CD4-positive, alpha-beta T cell (primary cell): ENCODE results near the gene HSPA14. TPM values are rescaled to one million over a fixed set of nuclear protein-coding genes. Genes with fewer than 3 reads are reported as not detected.

Experiments
- ATAC-seq: fragments of 200-7000 bp; cut with Tn5 transposase; one replicate; pipeline ENCODE4 v1.10.0; 2022; ENCODE audit warnings: mild to moderate bottlenecking; ENCODE audit not compliant: poor library complexity
- CTCF ChIA-PET: fragments of 350-600 bp; sonication (Branson Sonifier 250); formaldehyde crosslinking; loops from one replicate; lab custom pipeline; 2021; ENCODE audit warnings: antibody characterized with exemption, inconsistent platforms; lab: Charles Lee
- POLR2A ChIA-PET: fragments of 350-600 bp; sonication (Branson Sonifier 250); formaldehyde crosslinking; loops from one replicate; lab custom pipeline; 2021; ENCODE audit warnings: antibody characterized with exemption, inconsistent platforms; lab: Charles Lee
- DNase-seq, 14 experiments: peaks; one replicate each; pipeline ENCODE4 v3.0.0-alpha.2; 2013 to 2020; ENCODE audit warnings: mixed read lengths in 2 of 14
- H3K27ac ChIP-seq, 2 donors: one replicate each; pipeline versions ENCODE4 v1.5.1 to v1.7.0; 2013; ENCODE audit warnings: low read length in 2 of 2, low read depth in 1 of 2, mild to moderate bottlenecking in 1 of 2
- H3K27me3 ChIP-seq, 2 experiments: 1 replicate in 1 of 2; 2 replicates in 1 of 2; pipeline versions ENCODE4 v1.6.1 to v1.7.0; 2013; ENCODE audit warnings: low read length in 2 of 2, control low read depth in 1 of 2, mild to moderate bottlenecking in 1 of 2, moderate library complexity in 1 of 2; ENCODE audit not compliant: insufficient read depth in 2 of 2, control insufficient read depth in 1 of 2
- H3K36me3 ChIP-seq: one replicate; pipeline ENCODE4 v1.6.1; 2013; ENCODE audit warnings: low read length, control low read depth; ENCODE audit not compliant: insufficient read depth
- H3K4me1 ChIP-seq: one replicate; pipeline ENCODE4 v1.6.1; 2013; ENCODE audit warnings: low read length, control low read depth; ENCODE audit not compliant: insufficient read depth
- H3K4me3 ChIP-seq: one replicate; pipeline ENCODE4 v1.5.1; 2013; ENCODE audit warnings: mild to moderate bottlenecking, low read length, moderate library complexity
- H3K9me3 ChIP-seq, 2 experiments: 1 replicate in 1 of 2; 2 replicates in 1 of 2; pipeline versions ENCODE4 v1.6.1 to v1.7.0; 2013; ENCODE audit warnings: low read length in 2 of 2, mild to moderate bottlenecking in 2 of 2, control low read depth in 1 of 2, moderate library complexity in 1 of 2; ENCODE audit not compliant: control insufficient read depth in 1 of 2, insufficient read depth in 1 of 2
- H3K27ac Mint-ChIP-seq: one replicate; pipeline ENCODE4 v1.8.0; 2020; ENCODE audit warnings: mixed read lengths
- H3K27me3 Mint-ChIP-seq: one replicate; pipeline ENCODE4 v1.8.0; 2021; ENCODE audit warnings: mixed read lengths
- H3K36me3 Mint-ChIP-seq: one replicate; pipeline ENCODE4 v1.8.0; 2021; ENCODE audit warnings: low read depth, mixed read lengths
- H3K4me1 Mint-ChIP-seq: one replicate; pipeline ENCODE4 v1.8.0; 2021; ENCODE audit warnings: low read depth, mixed read lengths
- H3K4me3 Mint-ChIP-seq: one replicate; pipeline ENCODE4 v1.8.0; 2020; ENCODE audit warnings: mild to moderate bottlenecking, mixed read lengths
- H3K9me3 Mint-ChIP-seq: one replicate; pipeline ENCODE4 v1.8.0; 2020; ENCODE audit warnings: mixed read lengths
- CTCF ChIP-seq: fragments of 200-600 bp; IDR thresholded peaks from one replicate; pipeline ENCODE4 v1.8.0; 2022; ENCODE audit warnings: antibody characterized with exemption, mild to moderate bottlenecking
- intact Hi-C, 2 experiments: fragments of 100-400 bp; cut with DNase I in 1 of 2; cut with micrococcal nuclease in 1 of 2; formaldehyde crosslinking; loops; one replicate each; pipeline versions ENCODE4 v1.15.1 to v1.9.0; 2023 to 2025; cut with DNase I, micrococcal nuclease
- total RNA-seq, 174 experiments: library from RNA in 2 of 174; stranded (reverse) in 2 of 174; gene quantifications; one replicate each; pipeline ENCODE4 v1.2.3 and lab custom pipeline; 2021 to 2026

Gene HSPA14
- total RNA-seq, 2 experiments from 2014 or later: 29.1 to 33.4 TPM

DNA sequence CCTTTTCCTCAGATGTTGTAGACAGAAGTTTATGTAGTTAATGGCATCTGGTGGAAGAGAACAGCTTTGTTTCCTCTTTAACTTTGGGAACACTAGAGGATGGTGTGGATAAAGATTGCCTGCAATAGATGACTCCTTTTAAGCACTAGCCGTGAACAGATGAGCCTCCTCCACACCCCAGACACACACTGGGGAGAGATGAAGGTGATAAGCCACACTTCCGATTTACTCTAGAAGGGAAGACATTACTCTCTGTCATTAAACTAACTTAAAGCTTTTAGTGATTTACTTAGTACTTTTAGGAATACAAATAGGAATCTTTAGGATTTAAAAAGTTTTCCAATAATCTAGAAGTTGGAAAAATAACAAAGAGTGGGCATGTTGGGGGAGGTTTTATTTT lies 6.8 kb downstream of the HSPA14 start:
- Histone ChIP-seq H3K27ac (no peak overlapping the region), H3K27me3 (no peaks in the 10 kb centered on the region), H3K4me1 (no peaks in the 10 kb centered on the region), H3K9me3 (no peaks in the 10 kb centered on the region), H3K4me3 (no peak overlapping the region), H3K36me3 (peaks cover 73% of the 10 kb centered on the region)
- no peaks in the 10 kb centered on the region for H3K27me3 Mint-ChIP-seq
- POLR2A ChIA-PET: interaction anchor here (0.9 kb wide), 1 partner anchor 33 kb away, joined by 3 read pairs; the partner anchor contains the start of gene SUV39H2
- H3K4me1 Mint-ChIP-seq: peaks cover 18% of the 10 kb centered on the region
- ATAC-seq (no peak), DNase-seq (no peak)
- intact Hi-C loops: no loop called here
- H3K27ac Mint-ChIP-seq: no peak overlapping the region
- CTCF ChIA-PET: interaction anchor here (0.7 to 0.9 kb wide), 2 partner anchors 525 to 619 kb away, joined by 3 read pairs; no protein-coding TSS in a partner anchor
- TF ChIP-seq CTCF: no peak
- H3K36me3 Mint-ChIP-seq: peaks cover 82% of the 10 kb centered on the region
- no peak overlapping the region for H3K4me3 Mint-ChIP-seq
- H3K9me3 Mint-ChIP-seq: no peaks in the 10 kb centered on the region

GRCh38 chr10:14852236-14852635 lies 14.1 kb downstream of the HSPA14 start:
- Mint-ChIP-seq H3K36me3 (peaks cover 89% of the 10 kb centered on the region), H3K27me3 (no peaks in the 10 kb centered on the region), H3K9me3 (no peaks in the 10 kb centered on the region), H3K27ac (no peak overlapping the region), H3K4me1 (no peaks in the 10 kb centered on the region), H3K4me3 (no peak overlapping the region)
- POLR2A ChIA-PET: interaction anchor here (0.6 to 1.1 kb wide), 2 partner anchors 14 to 28 kb away, joined by 3 to 4 read pairs; partner anchors contain the start of genes CDNF, HSPA14 and MSANTD7
- TF ChIP-seq CTCF: no peak
- Histone ChIP-seq H3K27me3 (no peaks in the 10 kb centered on the region), H3K36me3 (peaks cover 54% of the 10 kb centered on the region), H3K4me3 (no peak overlapping the region), H3K9me3 (no peaks in the 10 kb centered on the region), H3K4me1 (no peaks in the 10 kb centered on the region), H3K27ac (no peak overlapping the region)
- DNase-seq (no peak), ATAC-seq (no peak)
- CTCF ChIA-PET: no interaction called here
- intact Hi-C loops: no loop called here

DNA sequence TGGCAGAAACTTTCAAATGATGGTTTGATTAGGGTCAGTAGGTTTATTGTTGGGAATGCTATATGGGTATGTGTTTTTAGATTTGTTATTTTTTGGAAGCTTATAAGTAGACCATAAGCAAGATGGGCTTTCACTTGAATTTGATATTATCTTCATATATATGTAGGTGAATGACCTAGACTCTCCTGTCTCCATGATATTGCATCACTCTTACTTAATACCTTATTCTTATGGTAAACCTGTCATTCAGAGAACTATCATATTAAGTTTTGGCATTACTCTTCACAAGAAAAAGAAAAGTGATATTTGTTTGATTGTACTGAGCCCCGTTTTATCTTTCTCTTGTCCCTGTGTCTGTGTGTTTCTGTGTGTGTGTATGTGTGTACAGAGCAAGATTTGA lies 17.3 kb downstream of the HSPA14 start:
- intact Hi-C loops: no loop called here
- Histone ChIP-seq H3K36me3 (peaks cover 51% of the 10 kb centered on the region), H3K9me3 (no peaks in the 10 kb centered on the region)

More for the DNA sequence above, 17.3 kb downstream of the HSPA14 start:
- no peaks in the 10 kb centered on the region for H3K27me3 ChIP-seq
- H3K27ac ChIP-seq: no peak overlapping the region
- H3K4me1 ChIP-seq: no peaks in the 10 kb centered on the region
- ATAC-seq (no peak), DNase-seq (no peak)
- H3K36me3 Mint-ChIP-seq: peaks cover 92% of the 10 kb centered on the region
- H3K27me3 Mint-ChIP-seq: no peaks in the 10 kb centered on the region
- no peaks in the 10 kb centered on the region for H3K9me3 Mint-ChIP-seq
- H3K27ac Mint-ChIP-seq: no peak overlapping the region
- ChIA-PET CTCF (no interaction called here), POLR2A (interaction anchor here (1.5 kb wide), 1 partner anchor 17 kb away, joined by 4 read pairs; the partner anchor contains the start of genes CDNF, HSPA14 and MSANTD7)
- H3K4me1 Mint-ChIP-seq: no peaks in the 10 kb centered on the region
- no peak for TF ChIP-seq CTCF
- H3K4me3 ChIP-seq: no peak overlapping the region
- no peak overlapping the region for H3K4me3 Mint-ChIP-seq
